Tibial nerve (tissue), 4 donors: Measurements from ENCODE around the gene DUS2. TPM values are rescaled to one million over a fixed set of nuclear protein-coding genes. Genes with fewer than 3 reads are reported as not detected.
"Not testable (repeated sequence)": the region's sequence is repeated elsewhere in the genome, so short reads cannot be mapped to it uniquely, and the experiment has no call there.

Experiments
- DNase-seq, 2 donors: peaks; one replicate each; pipeline ENCODE4 v3.0.0-alpha.2; 2019; ENCODE audit warnings: low spot score in 2 of 2
- H3K27ac ChIP-seq, 4 donors: fragments of 200-600 bp; sonication (generic) in 3 of 4; one replicate each; pipeline ENCODE4 v1.5.1; 2017 to 2019; ENCODE audit warnings: mild to moderate bottlenecking in 1 of 4
- H3K27me3 ChIP-seq, 2 donors: fragments of 200-600 bp; sonication (generic) in 1 of 2; one replicate each; pipeline versions ENCODE4 v1.5.1 to v1.6.0; 2017 to 2019
- H3K36me3 ChIP-seq, 3 donors: fragments of 200-600 bp; sonication (generic); one replicate each; pipeline ENCODE4 v1.5.1; 2018 to 2019
- H3K4me1 ChIP-seq, 4 donors: fragments of 200-600 bp; sonication (generic) in 3 of 4; one replicate each; pipeline ENCODE4 v1.5.1; 2017 to 2019
- H3K4me3 ChIP-seq, 4 donors: fragments of 200-600 bp; sonication (generic) in 3 of 4; one replicate each; pipeline ENCODE4 v1.5.1; 2017 to 2019; ENCODE audit warnings: mild to moderate bottlenecking in 1 of 4, moderate library complexity in 1 of 4
- H3K9me3 ChIP-seq, 4 donors: fragments of 200-600 bp; sonication (generic) in 3 of 4; one replicate each; pipeline ENCODE4 v1.5.1; 2017 to 2019
- EP300 ChIP-seq, 2 donors: sonication (generic); formaldehyde crosslinking; IDR thresholded peaks; one replicate each; pipeline ENCODE4 v1.6.1; 2017; ENCODE audit warnings: antibody characterized with exemption in 2 of 2, mild to moderate bottlenecking in 1 of 2
- POLR2A ChIP-seq, 2 donors: fragments of 450-650 bp; IDR thresholded peaks; one replicate each; pipeline ENCODE4 v1.6.1; 2017; ENCODE audit warnings: antibody characterized with exemption in 2 of 2, mild to moderate bottlenecking in 2 of 2, moderate library complexity in 2 of 2
- WGBS, 2 donors: methylation state at CpG; one replicate each; pipeline ENCODE4 v1.1.5; 2018; 5-methylcytosine and 5-hydroxymethylcytosine counted together
- total RNA-seq, 4 donors: library from RNA; depleted of rRNA; stranded (reverse); fragments of >200 nt; gene quantifications; one replicate each; pipeline ENCODE4 v1.1.0, GENCODE V29; 2016
- TF ChIP-seq, protein P1 (sequence below), 5 experiments: fragments of 200-600 bp in 3 of 5; fragments of 450-650 bp in 2 of 5; sonication (generic) in 3 of 5; IDR thresholded peaks; one replicate each; pipeline ENCODE4 v1.5.1; 2016 to 2019; ENCODE audit warnings: antibody characterized with exemption in 5 of 5, mild to moderate bottlenecking in 3 of 5, moderate library complexity in 2 of 5

Gene DUS2
- total RNA-seq, 4 donors from 2014 or later, result 4.7 to 31.2 (median 15.4) TPM

DNA sequence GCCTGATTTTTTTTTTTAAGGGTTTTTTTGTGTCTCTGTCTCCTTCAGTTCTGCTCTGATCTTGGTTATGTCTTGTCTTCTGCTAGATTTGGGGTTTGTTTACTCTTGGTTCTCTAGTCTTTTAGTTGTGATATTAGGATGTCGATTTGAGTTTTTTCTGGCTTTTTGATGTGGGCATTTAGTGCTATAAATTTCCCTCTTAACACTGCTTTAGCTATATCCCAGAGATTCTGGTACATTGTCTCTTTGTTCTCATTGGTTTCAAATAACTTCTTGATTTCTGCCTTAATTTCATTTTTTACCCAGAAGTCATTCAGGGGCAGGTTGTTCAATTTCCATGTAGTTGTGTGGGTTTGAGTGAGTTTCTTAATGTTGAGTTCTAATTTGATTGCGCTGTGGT is 87.5 kb downstream of the DUS2 start:
- not testable (repeated sequence) for DNase-seq, H3K36me3 ChIP-seq, H3K27me3 ChIP-seq, H3K4me3 ChIP-seq, H3K27ac ChIP-seq
- WGBS, 2 donors, result 95 to 98% methylated on average over 2 of the region's 2 CpGs
- H3K9me3 ChIP-seq, result peaks cover 0 to 36% (median 8%) of the 10 kb centered on the region in 4 donors
- peaks cover 0 to 17% (median 0%) of the 10 kb centered on the region in 4 donors for H3K4me1 ChIP-seq

- no peak for DNase-seq
- no peak overlapping the region for H3K4me3 ChIP-seq
- peaks cover 0 to 25% (median 0%) of the 10 kb centered on the region in 4 donors for H3K4me1 ChIP-seq
- H3K36me3 ChIP-seq, result no peaks in the 10 kb centered on the region
- peaks cover 0 to 36% (median 8%) of the 10 kb centered on the region in 4 donors for H3K9me3 ChIP-seq
- no peaks in the 10 kb centered on the region for H3K27me3 ChIP-seq
- TF ChIP-seq POLR2A (IDR thresholded peaks at IDR 0.05) (no peak), EP300 (IDR thresholded peaks at IDR 0.05) (no peak)
- TF ChIP-seq, protein P1, sequence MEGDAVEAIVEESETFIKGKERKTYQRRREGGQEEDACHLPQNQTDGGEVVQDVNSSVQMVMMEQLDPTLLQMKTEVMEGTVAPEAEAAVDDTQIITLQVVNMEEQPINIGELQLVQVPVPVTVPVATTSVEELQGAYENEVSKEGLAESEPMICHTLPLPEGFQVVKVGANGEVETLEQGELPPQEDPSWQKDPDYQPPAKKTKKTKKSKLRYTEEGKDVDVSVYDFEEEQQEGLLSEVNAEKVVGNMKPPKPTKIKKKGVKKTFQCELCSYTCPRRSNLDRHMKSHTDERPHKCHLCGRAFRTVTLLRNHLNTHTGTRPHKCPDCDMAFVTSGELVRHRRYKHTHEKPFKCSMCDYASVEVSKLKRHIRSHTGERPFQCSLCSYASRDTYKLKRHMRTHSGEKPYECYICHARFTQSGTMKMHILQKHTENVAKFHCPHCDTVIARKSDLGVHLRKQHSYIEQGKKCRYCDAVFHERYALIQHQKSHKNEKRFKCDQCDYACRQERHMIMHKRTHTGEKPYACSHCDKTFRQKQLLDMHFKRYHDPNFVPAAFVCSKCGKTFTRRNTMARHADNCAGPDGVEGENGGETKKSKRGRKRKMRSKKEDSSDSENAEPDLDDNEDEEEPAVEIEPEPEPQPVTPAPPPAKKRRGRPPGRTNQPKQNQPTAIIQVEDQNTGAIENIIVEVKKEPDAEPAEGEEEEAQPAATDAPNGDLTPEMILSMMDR (IDR thresholded peaks at IDR 0.05), result no peak
- WGBS, 2 donors, result 42 to 54% methylated on average over 2 of the region's 2 CpGs
- no peak overlapping the region for H3K27ac ChIP-seq
These were observed 88.3 kb downstream of the DUS2 start for GRCh38 chr16:68111379-68111778.

- no peak overlapping the region for H3K27ac ChIP-seq
- DNase-seq, result no peak
- no peak overlapping the region for H3K4me3 ChIP-seq
- H3K9me3 ChIP-seq, result peaks cover 0 to 34% (median 8%) of the 10 kb centered on the region in 4 donors
- 78 to 90% methylated on average over 5 of the region's 5 CpGs for WGBS, 2 donors
- H3K36me3 ChIP-seq, result no peaks in the 10 kb centered on the region
- H3K4me1 ChIP-seq, result peaks cover 0 to 35% (median 2%) of the 10 kb centered on the region in 4 donors
- no peaks in the 10 kb centered on the region for H3K27me3 ChIP-seq
- TF ChIP-seq POLR2A (IDR thresholded peaks at IDR 0.05), result no peak
- TF ChIP-seq, protein P1 (IDR thresholded peaks at IDR 0.05), result no peak
- TF ChIP-seq EP300 (IDR thresholded peaks at IDR 0.05), result no peak
These were observed 90.1 kb downstream of the DUS2 start for GRCh38 chr16:68113059-68113761.

DNA sequence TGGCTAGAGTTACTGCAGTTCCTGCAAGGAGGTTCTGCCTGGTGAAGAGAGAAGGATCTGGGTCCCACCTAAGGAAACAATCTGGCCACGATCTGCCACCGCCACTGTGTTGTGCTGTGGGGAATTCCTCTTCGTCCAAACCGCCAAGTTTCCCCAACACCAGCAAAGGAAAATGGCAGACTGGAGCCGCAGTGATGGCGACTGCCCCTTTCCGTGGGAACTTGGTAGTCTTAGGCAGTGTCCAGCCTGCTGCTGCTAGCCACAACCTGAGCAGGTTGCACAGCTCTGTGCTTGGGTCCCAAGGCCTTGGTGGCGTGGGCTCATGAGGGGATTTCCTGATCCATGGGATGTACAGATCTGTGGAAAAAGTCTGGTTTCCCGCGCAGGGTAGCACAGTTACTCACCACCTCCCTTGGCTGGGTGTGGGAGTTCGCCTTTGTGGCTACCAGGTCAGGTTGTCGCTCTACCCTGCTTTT is 90.7 kb downstream of the DUS2 start:
- 97 to 98% methylated on average over 12 of the region's 12 CpGs for WGBS, 2 donors
- Histone ChIP-seq H3K4me1 (peaks cover 0 to 35% (median 2%) of the 10 kb centered on the region in 4 donors), H3K27me3 (no peaks in the 10 kb centered on the region), H3K9me3 (peaks cover 0 to 28% (median 5%) of the 10 kb centered on the region in 4 donors), H3K4me3 (no peak overlapping the region), H3K36me3 (no peaks in the 10 kb centered on the region), H3K27ac (no peak overlapping the region)
- TF ChIP-seq POLR2A (IDR thresholded peaks at IDR 0.05) (no peak), EP300 (IDR thresholded peaks at IDR 0.05) (no peak)
- TF ChIP-seq, protein P1 (IDR thresholded peaks at IDR 0.05), result no peak
- DNase-seq, result no peak

- H3K27ac ChIP-seq, DNase-seq, H3K36me3 ChIP-seq, H3K27me3 ChIP-seq, H3K4me3 ChIP-seq: not testable (repeated sequence)
- H3K4me1 ChIP-seq, result peaks cover 0 to 35% (median 2%) of the 10 kb centered on the region in 4 donors
- peaks cover 0 to 16% (median 5%) of the 10 kb centered on the region in 4 donors for H3K9me3 ChIP-seq
- 92 to 95% methylated on average over 8 of the region's 8 CpGs for WGBS, 2 donors
These were observed 91.9 kb downstream of the DUS2 start for GRCh38 chr16:68114939-68115338.

DNA sequence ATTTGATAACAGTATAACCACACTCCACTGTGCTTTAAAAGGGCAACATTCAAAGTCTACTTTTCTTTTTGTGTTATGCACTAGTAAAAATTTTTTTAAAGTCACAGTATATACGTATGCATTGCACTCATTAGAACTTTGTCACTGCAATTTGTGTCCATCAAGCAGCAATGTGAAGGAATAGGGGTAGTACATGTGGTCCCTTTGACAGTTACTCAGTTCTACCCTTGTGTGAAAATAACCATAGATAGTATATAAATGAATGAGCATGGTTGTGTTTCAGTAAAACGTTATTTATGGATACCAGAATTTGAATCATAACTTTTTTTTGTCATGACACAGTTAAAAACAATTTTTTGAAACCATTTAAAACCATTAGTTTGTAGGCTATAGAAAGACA is 92.8 kb downstream of the DUS2 start:
- H3K27ac ChIP-seq, result no peak overlapping the region
- H3K4me1 ChIP-seq, result peaks cover 0 to 35% (median 2%) of the 10 kb centered on the region in 4 donors
- no peaks in the 10 kb centered on the region for H3K36me3 ChIP-seq
- H3K9me3 ChIP-seq, result peaks cover 0 to 9% (median 3%) of the 10 kb centered on the region in 4 donors
- no peaks in the 10 kb centered on the region for H3K27me3 ChIP-seq
- WGBS, 2 donors, result 62 to 71% methylated on average over 2 of the region's 2 CpGs
- no peak for TF ChIP-seq POLR2A (IDR thresholded peaks at IDR 0.05)
- TF ChIP-seq, protein P1 (IDR thresholded peaks at IDR 0.05), result no peak
- TF ChIP-seq EP300 (IDR thresholded peaks at IDR 0.05), result no peak
- H3K4me3 ChIP-seq, result no peak overlapping the region
- DNase-seq, result no peak
